Smooth muscle cell (in vitro differentiated cells): Measurements from ENCODE around the gene TBCE. TPM values are rescaled to one million over a fixed set of nuclear protein-coding genes. Genes with fewer than 3 reads are reported as not detected.
"Not testable (repeated sequence)": the region's sequence is repeated elsewhere in the genome, so short reads cannot be mapped to it uniquely, and the experiment has no call there.

ENCODE experiments used
- DNase-seq: peaks from one replicate; lab custom pipeline; 2025; ENCODE audit not compliant: unreplicated experiment; lab: John Stamatoyannopoulos, UW
- H2AFZ ChIP-seq: fragments of 200-600 bp; sonication (generic); 2 replicates; pipeline ENCODE4 v1.6.0; 2016; ENCODE audit warnings: antibody characterized with exemption, low read depth, mild to moderate bottlenecking
- H3F3A ChIP-seq: fragments of 200-600 bp; sonication (generic); 2 replicates; pipeline ENCODE4 v1.6.0; 2017; ENCODE audit warnings: antibody characterized with exemption, low read depth
- H3K27ac ChIP-seq: fragments of 200-600 bp; sonication (generic); 2 replicates; pipeline ENCODE4 v1.5.1; 2016; ENCODE audit warnings: low read depth, mild to moderate bottlenecking
- H3K27me3 ChIP-seq: fragments of 200-600 bp; sonication (generic); 2 replicates; pipeline ENCODE4 v1.6.1; 2016; ENCODE audit warnings: low read depth, mild to moderate bottlenecking
- H3K36me3 ChIP-seq: fragments of 200-600 bp; sonication (generic); 2 replicates; pipeline ENCODE4 v1.5.1; 2016; ENCODE audit warnings: low read depth
- H3K4me1 ChIP-seq: fragments of 200-600 bp; sonication (generic); 2 replicates; pipeline ENCODE4 v1.5.1; 2016; ENCODE audit warnings: low read depth
- H3K4me2 ChIP-seq: fragments of 200-600 bp; sonication (generic); 2 replicates; pipeline ENCODE4 v1.6.0; 2016; ENCODE audit warnings: mild to moderate bottlenecking
- H3K4me3 ChIP-seq: fragments of 200-600 bp; sonication (generic); 2 replicates; pipeline ENCODE4 v1.5.1; 2016; ENCODE audit warnings: mild to moderate bottlenecking
- H3K79me2 ChIP-seq: fragments of 200-600 bp; sonication (generic); 2 replicates; pipeline ENCODE4 v1.6.0; 2016; ENCODE audit warnings: low read depth, mild to moderate bottlenecking
- H3K9ac ChIP-seq: fragments of 200-600 bp; sonication (generic); 2 replicates; pipeline ENCODE4 v1.6.0; 2016; ENCODE audit warnings: low read depth
- H3K9me3 ChIP-seq: fragments of 200-600 bp; sonication (generic); replicated peaks from 2 replicates; pipeline ENCODE4 v1.5.1; 2016; ENCODE audit warnings: low read depth
- H4K20me1 ChIP-seq: fragments of 200-600 bp; sonication (generic); 2 replicates; pipeline ENCODE4 v1.6.0; 2016; ENCODE audit warnings: low read depth
- WGBS: methylation state at CpG from one replicate; pipeline ENCODE4 v1.1.7; 2016; ENCODE audit warnings: low lambda C conversion rate; 5-methylcytosine and 5-hydroxymethylcytosine counted together
- polyA plus RNA-seq: library from polyadenylated mRNA; unstranded; fragments of >200 nt; fragmentation: Nextera tagmentation; extraction: Ambion mirVana; gene quantifications from 2 replicates; pipeline ENCODE4 v1.2.1, GENCODE V29; 2016
- total RNA-seq: library from RNA; depleted of rRNA; stranded (reverse); fragments of >200 nt; gene quantifications from 2 replicates; pipeline ENCODE4 v1.2.3, GENCODE V29; 2014
- TF ChIP-seq, protein P1 (sequence below): fragments of 200-600 bp; sonication (generic); IDR thresholded peaks from 2 replicates; pipeline ENCODE4 v1.5.1; 2017; ENCODE audit warnings: borderline replicate concordance, mild to moderate bottlenecking, antibody characterized with exemption; ENCODE audit not compliant: insufficient read depth, poor library complexity, severe bottlenecking

TBCE gene
- total and polyA plus RNA-seq, 2 experiments from 2014 or later = 24.0 to 28.4 TPM

- Histone ChIP-seq H3K4me1 (no peaks in the 10 kb centered on the region), H3K4me3 (no peak overlapping the region), H3K79me2 (no peaks in the 10 kb centered on the region), H3K4me2 (no peak overlapping the region), H3K9ac (no peak overlapping the region), H2AFZ (no peak overlapping the region), H3K27me3 (no peaks in the 10 kb centered on the region), H3K9me3 (no peaks in the 10 kb centered on the region), H3K27ac (no peak overlapping the region), H4K20me1 (no peaks in the 10 kb centered on the region), H3K36me3 (peaks cover 8% of the 10 kb centered on the region), H3F3A (no peaks in the 10 kb centered on the region)
- TF ChIP-seq, protein P1, sequence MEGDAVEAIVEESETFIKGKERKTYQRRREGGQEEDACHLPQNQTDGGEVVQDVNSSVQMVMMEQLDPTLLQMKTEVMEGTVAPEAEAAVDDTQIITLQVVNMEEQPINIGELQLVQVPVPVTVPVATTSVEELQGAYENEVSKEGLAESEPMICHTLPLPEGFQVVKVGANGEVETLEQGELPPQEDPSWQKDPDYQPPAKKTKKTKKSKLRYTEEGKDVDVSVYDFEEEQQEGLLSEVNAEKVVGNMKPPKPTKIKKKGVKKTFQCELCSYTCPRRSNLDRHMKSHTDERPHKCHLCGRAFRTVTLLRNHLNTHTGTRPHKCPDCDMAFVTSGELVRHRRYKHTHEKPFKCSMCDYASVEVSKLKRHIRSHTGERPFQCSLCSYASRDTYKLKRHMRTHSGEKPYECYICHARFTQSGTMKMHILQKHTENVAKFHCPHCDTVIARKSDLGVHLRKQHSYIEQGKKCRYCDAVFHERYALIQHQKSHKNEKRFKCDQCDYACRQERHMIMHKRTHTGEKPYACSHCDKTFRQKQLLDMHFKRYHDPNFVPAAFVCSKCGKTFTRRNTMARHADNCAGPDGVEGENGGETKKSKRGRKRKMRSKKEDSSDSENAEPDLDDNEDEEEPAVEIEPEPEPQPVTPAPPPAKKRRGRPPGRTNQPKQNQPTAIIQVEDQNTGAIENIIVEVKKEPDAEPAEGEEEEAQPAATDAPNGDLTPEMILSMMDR = no peak
- WGBS = 96% methylated on average over 8 of the region's 8 CpGs
- no peak for DNase-seq
Observed at GRCh38 chr1:235454021-235454420, 86.8 kb downstream of the TBCE start.

- DNase-seq = no peak
- Histone ChIP-seq H3K4me1 (no peaks in the 10 kb centered on the region), H2AFZ (no peak overlapping the region), H3K9me3 (no peaks in the 10 kb centered on the region), H3K9ac (no peak overlapping the region), H3K79me2 (no peaks in the 10 kb centered on the region), H3K27ac (no peak overlapping the region), H4K20me1 (no peaks in the 10 kb centered on the region), H3K27me3 (no peaks in the 10 kb centered on the region), H3K4me3 (no peak overlapping the region), H3F3A (no peaks in the 10 kb centered on the region), H3K4me2 (no peak overlapping the region), H3K36me3 (peaks cover 4% of the 10 kb centered on the region)
- 95% methylated on average over 2 of the region's 2 CpGs for WGBS
- TF ChIP-seq, protein P1 = no peak
Observed at GRCh38 chr1:235455097-235455496, 87.9 kb downstream of the TBCE start.

- TF ChIP-seq, protein P1 = no peak
- H4K20me1 ChIP-seq = no peaks in the 10 kb centered on the region
- no peak overlapping the region for H3K9ac ChIP-seq
- WGBS = 95% methylated on average over 4 of the region's 4 CpGs
- DNase-seq = no peak
- H3K9me3 ChIP-seq = no peaks in the 10 kb centered on the region
- peaks cover 3% of the 10 kb centered on the region for H3K36me3 ChIP-seq
- no peak overlapping the region for H3K27ac ChIP-seq
- no peak overlapping the region for H2AFZ ChIP-seq
- H3K79me2 ChIP-seq = no peaks in the 10 kb centered on the region
- no peak overlapping the region for H3K4me3 ChIP-seq
- no peaks in the 10 kb centered on the region for H3K4me1 ChIP-seq
- H3F3A ChIP-seq = no peaks in the 10 kb centered on the region
- no peaks in the 10 kb centered on the region for H3K27me3 ChIP-seq
- H3K4me2 ChIP-seq = no peak overlapping the region
Observed at GRCh38 chr1:235455823-235456222, 88.6 kb downstream of the TBCE start.

DNA sequence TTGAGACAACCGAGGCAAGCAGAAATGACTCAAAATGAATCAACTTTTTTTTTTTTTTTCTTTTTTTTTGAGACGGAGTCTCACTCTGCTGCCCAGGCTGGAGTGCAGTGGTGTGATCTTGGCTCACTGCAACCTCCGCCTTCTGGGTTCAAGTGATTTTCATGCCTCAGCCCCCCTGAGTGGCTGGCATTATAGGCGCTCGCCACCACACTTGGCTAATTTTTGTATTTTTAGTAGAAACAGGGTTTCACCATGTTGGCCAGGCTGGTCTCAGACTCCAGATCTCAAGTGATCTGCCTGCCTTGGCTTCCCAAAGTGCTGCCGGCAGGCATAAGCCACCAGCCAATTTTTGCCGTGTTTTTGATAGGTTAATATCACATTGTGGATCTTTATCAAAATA is 90.6 kb downstream of the TBCE start:
- not testable (repeated sequence) for H2AFZ ChIP-seq, H3K27me3 ChIP-seq, H3K36me3 ChIP-seq, H4K20me1 ChIP-seq, H3K4me1 ChIP-seq, H3F3A ChIP-seq, H3K9me3 ChIP-seq, H3K27ac ChIP-seq, H3K9ac ChIP-seq, H3K79me2 ChIP-seq, H3K4me2 ChIP-seq, H3K4me3 ChIP-seq, DNase-seq
- WGBS = 94% methylated on average over 7 of the region's 7 CpGs
